SH-SY5Y (cell line): ENCODE measurements around the gene TMED7.

ENCODE experiments used
- GATA2 ChIP-seq: IDR thresholded peaks from 2 replicates; pipeline ENCODE4 v1.6.1; 2011; ENCODE audit warnings: mild to moderate bottlenecking, low read depth, low read length
- GATA3 ChIP-seq: IDR thresholded peaks from 2 replicates; pipeline ENCODE4 v1.6.1; 2011; ENCODE audit warnings: low read depth, mild to moderate bottlenecking, low read length, moderate library complexity

- TF ChIP-seq GATA3 (no peak), GATA2 (no peak)
Measured at GRCh38 chr5:115584501-115584900, 41.3 kb downstream of the TMED7 start.
